ENCODE measurements around the gene FHL1. TPM values are rescaled to one million over a fixed set of nuclear protein-coding genes. Genes with fewer than 3 reads are reported as not detected.

Gene FHL1
- total and polyA plus RNA-seq, 2 of the 4 experiments (the other 2 are of a cell fraction) = 69.4 to 72.9 TPM

GRCh38 chrX:136195247-136195646 lies 47.9 kb downstream of the FHL1 start:
- H4K8ac ChIP-seq (ENCODE audit: low read depth in 2 of 2, low read length in 2 of 2) = no peak overlapping the region
- H3K9ac ChIP-seq (ENCODE audit: low read depth, low read length) = no peak overlapping the region
- peaks cover 6% of the 10 kb centered on the region; the same call in 1 of the 2 replicates for H3K9me1 ChIP-seq (ENCODE audit: insufficient read depth, low read length)
- no peak overlapping the region for H4K5ac ChIP-seq (ENCODE audit: low read depth, low read length)
- no peaks in the 10 kb centered on the region for H3K9me3 ChIP-seq (ENCODE audit: control insufficient read depth, insufficient read depth, low read length)
- no peak overlapping the region for H2BK20ac ChIP-seq (ENCODE audit: low read depth, low read length)
- no peak overlapping the region for H3K4ac ChIP-seq (ENCODE audit: low read depth, low read length)
- TF ChIP-seq RFX5 (IDR thresholded peaks at IDR 0.05; ENCODE audit: low read depth, low read length) = no peak
- TF ChIP-seq CEBPB (IDR thresholded peaks at IDR 0.05; ENCODE audit: low read depth, low read length) = no peak
- TF ChIP-seq MAFK (IDR thresholded peaks at IDR 0.05; ENCODE audit: low read depth, low read length) = no peak
- no peak for TF ChIP-seq CHD1 (IDR thresholded peaks at IDR 0.05; ENCODE audit: low read depth, low read length)
- no peak for TF ChIP-seq CTCF (conservative IDR thresholded peaks at IDR 0.05; ENCODE audit: low read depth, low read length)
- TF ChIP-seq BHLHE40 (IDR thresholded peaks at IDR 0.05; ENCODE audit: low read depth, low read length) = no peak
- no peak for TF ChIP-seq MAZ (IDR thresholded peaks at IDR 0.05; ENCODE audit: borderline replicate concordance, low read depth, low read length)
- no peak for TF ChIP-seq RCOR1 (IDR thresholded peaks at IDR 0.05; ENCODE audit: insufficient replicate concordance, low read length)
- TF ChIP-seq MXI1 (IDR thresholded peaks at IDR 0.05; ENCODE audit: borderline replicate concordance, low read depth, low read length) = no peak
- no peak for TF ChIP-seq NFE2L2 (IDR thresholded peaks at IDR 0.05; ENCODE audit: low read depth, low read length)
- TF ChIP-seq POLR2A (IDR thresholded peaks at IDR 0.05; ENCODE audit: low read depth, low read length) = no peak
- no peak for TF ChIP-seq USF2 (IDR thresholded peaks at IDR 0.05; ENCODE audit: low read depth, low read length)
- no peak for TF ChIP-seq FOS (IDR thresholded peaks at IDR 0.05; ENCODE audit: low read depth, low read length)
- no peak for TF ChIP-seq SMC3 (IDR thresholded peaks at IDR 0.05; ENCODE audit: low read depth, low read length)
- TF ChIP-seq RAD21 (IDR thresholded peaks at IDR 0.05; ENCODE audit: low read length) = no peak
- no peak for TF ChIP-seq ELK1 (IDR thresholded peaks at IDR 0.05; ENCODE audit: borderline replicate concordance, low read depth, low read length)
- H3K4me2 ChIP-seq (ENCODE audit: low read depth, low read length) = no peak overlapping the region
- no peak overlapping the region for H2BK5ac ChIP-seq (ENCODE audit: low read depth, low read length, poor library complexity, severe bottlenecking)
- peaks cover 10% of the 10 kb centered on the region in 2 experiments; a peak in 3 of 4 replicates for H3K79me1 ChIP-seq (ENCODE audit: low read depth in 1 of 2, low read length in 2 of 2)
- dilution Hi-C loops (cut with HindIII; ENCODE audit: low sequenced_read_pairs, unreplicated experiment) = no loop called here
- in situ Hi-C loops (cut with MboI; ENCODE audit: low sequenced_read_pairs) = no loop called here
- H2BK15ac ChIP-seq (ENCODE audit: low read depth, low read length) = no peak overlapping the region
- H3K36me3 ChIP-seq (ENCODE audit: control insufficient read depth, insufficient read depth, low read length) = peaks cover 3% of the 10 kb centered on the region; the same call in 1 of the 2 replicates
- no peak overlapping the region for H4K91ac ChIP-seq (ENCODE audit: insufficient read depth, low read depth, low read length)
- BruUV-seq (replicated peaks) = no TSS peak
- no peak overlapping the region for H3K27ac ChIP-seq (ENCODE audit: insufficient read depth, low read length)
- H3K27me3 ChIP-seq (ENCODE audit: control insufficient read depth, insufficient read depth, low read length) = peaks cover 3% of the 10 kb centered on the region
- H3K18ac ChIP-seq (ENCODE audit: low read depth, low read length) = no peak overlapping the region
- no peak overlapping the region for H3K56ac ChIP-seq (ENCODE audit: extremely low read depth, insufficient read depth, low read length)
- H2AFZ ChIP-seq (replicated peaks; ENCODE audit: low read length, poor library complexity) = no peak overlapping the region
- ATAC-seq (ENCODE audit: low read depth) (no peak), DNase-seq (no peak)
- H3K4me3 ChIP-seq (ENCODE audit: insufficient read depth, low read depth, low read length) = no peak overlapping the region
- ChIA-PET CTCF (interaction anchor here (1.0 kb wide), 1 partner anchor 14 kb away, joined by 3 read pairs; no protein-coding TSS in a partner anchor), POLR2A (ENCODE audit: unreplicated experiment) (no interaction called here)
- H2BK120ac ChIP-seq (ENCODE audit: low read depth, low read length) = no peak overlapping the region
- intact Hi-C loops (cut with micrococcal nuclease) = no loop called here
- H3K4me1 ChIP-seq (ENCODE audit: control insufficient read depth, insufficient read depth, low read length) = 0 out of 2 replicates have a peak, but pooled peaks cover 3% of the 10 kb centered on the region
- WGBS, 2 experiments (ENCODE audit: extremely low coverage in 2 of 2, insufficient read length in 1 of 2) = no CpG with 5 or more reads among the region's 4 CpGs
- no peak overlapping the region for H2AK5ac ChIP-seq (ENCODE audit: low read depth, low read length)
- no peak overlapping the region for H2AK9ac ChIP-seq (replicated peaks; ENCODE audit: low read depth, low read length, poor library complexity)
- H3K14ac ChIP-seq (replicated peaks; ENCODE audit: low read depth, low read length) = no peak overlapping the region
- H3K23ac ChIP-seq (ENCODE audit: low read depth, low read length) = no peak overlapping the region
- H4K20me1 ChIP-seq (ENCODE audit: insufficient read depth, low read length) = no peaks in the 10 kb centered on the region
